Heart left ventricle (tissue), 13 donors: ENCODE data around the gene SERPINA12.

Experiments
- POLR2A ChIP-seq, 2 donors: fragments of 450-650 bp; IDR thresholded peaks; one replicate each; pipeline ENCODE4 v1.6.1; 2017; ENCODE audit warnings: antibody characterized with exemption in 2 of 2, mild to moderate bottlenecking in 2 of 2, moderate library complexity in 2 of 2
- TF ChIP-seq, protein P1 (sequence below), 12 donors: fragments of 200-600 bp; sonication (generic) in 4 of 12; IDR thresholded peaks; one replicate each; pipeline versions ENCODE4 v1.5.0 to v1.8.0; 2018 to 2022; ENCODE audit warnings: antibody characterized with exemption in 12 of 12, mild to moderate bottlenecking in 5 of 12
- donor health status: ischemic (EF 13 %, LVEDD 7.1; RV severe dilation, severe dysfunction).
- donor health status: DM: no; HTN: yes; CAD: no.
- donor health status: DM: no; HTN: no; CAD: no.
- donor health status: ischemic (EF 25% LVEDD 6.9; RV normal size, moderate dysfunction).
- donor health status: ischemic (EF 25% LVEDD 5.7; RV mildly dilated, moderate dysfunction).
- donor health status: ischemic (EF 35%, LVEDD 5.7; RV mildly dilated, moderate dysfunction).
- donor health status: nonischemic (EF 11% LVEDD 7.7; RV severe dilation, severe dysfunction).
- donor health status: DM: yes; HTN: yes; CAD: no.
- donor health status: PGD.
- donor health status: ischemic (EF 29% LVEDD 5.4; RV normal size, mild dysfunction).
- donor health status: nonischemic (EF 23%, LVEDD 6.1; RV moderate dilation, normal function).

DNA sequence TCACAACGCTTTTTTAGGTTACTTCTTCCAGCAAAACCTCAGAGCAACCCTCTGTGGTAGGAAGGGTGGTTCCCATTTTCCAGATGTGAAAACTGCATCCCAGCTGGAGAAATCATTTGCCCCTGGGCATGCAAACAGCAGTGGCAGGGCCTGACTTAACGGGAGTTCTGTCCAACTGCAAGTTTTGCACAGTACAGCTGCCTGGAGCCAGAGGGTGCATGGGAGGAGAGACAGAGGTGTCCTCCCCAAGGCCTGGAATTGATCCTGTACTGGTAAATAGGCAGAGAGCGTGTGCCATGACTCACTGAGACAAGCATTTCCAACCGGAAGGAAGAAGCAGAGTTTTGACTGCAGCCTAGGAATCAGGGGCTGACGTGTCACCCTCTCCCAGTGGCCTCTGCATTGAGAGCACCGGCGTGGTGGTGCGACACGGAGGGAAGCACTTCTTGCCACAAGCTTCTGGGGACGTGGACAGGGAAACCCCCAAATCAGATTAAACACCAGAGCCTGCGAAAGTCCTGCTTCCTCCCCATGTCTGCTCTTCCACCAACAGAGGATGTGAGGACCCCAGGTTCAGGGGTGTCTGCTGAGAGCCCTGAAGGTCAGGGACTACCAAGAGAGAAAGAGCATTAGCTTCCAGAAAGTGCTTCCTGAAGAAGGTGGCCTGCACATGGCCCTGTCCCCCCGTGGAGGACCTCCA is 33.0 kb upstream of the SERPINA12 start:
- TF ChIP-seq, protein P1, sequence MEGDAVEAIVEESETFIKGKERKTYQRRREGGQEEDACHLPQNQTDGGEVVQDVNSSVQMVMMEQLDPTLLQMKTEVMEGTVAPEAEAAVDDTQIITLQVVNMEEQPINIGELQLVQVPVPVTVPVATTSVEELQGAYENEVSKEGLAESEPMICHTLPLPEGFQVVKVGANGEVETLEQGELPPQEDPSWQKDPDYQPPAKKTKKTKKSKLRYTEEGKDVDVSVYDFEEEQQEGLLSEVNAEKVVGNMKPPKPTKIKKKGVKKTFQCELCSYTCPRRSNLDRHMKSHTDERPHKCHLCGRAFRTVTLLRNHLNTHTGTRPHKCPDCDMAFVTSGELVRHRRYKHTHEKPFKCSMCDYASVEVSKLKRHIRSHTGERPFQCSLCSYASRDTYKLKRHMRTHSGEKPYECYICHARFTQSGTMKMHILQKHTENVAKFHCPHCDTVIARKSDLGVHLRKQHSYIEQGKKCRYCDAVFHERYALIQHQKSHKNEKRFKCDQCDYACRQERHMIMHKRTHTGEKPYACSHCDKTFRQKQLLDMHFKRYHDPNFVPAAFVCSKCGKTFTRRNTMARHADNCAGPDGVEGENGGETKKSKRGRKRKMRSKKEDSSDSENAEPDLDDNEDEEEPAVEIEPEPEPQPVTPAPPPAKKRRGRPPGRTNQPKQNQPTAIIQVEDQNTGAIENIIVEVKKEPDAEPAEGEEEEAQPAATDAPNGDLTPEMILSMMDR (IDR thresholded peaks at IDR 0.05) = no peak
- no peak for TF ChIP-seq POLR2A (IDR thresholded peaks at IDR 0.05)
